Measurements from ENCODE around the gene SCN2B. TPM values are rescaled to one million over a fixed set of nuclear protein-coding genes. Genes with fewer than 3 reads are reported as not detected.

Gene SCN2B
- total RNA-seq, 1 donor from 2014 or later: 2.8 TPM

DNA sequence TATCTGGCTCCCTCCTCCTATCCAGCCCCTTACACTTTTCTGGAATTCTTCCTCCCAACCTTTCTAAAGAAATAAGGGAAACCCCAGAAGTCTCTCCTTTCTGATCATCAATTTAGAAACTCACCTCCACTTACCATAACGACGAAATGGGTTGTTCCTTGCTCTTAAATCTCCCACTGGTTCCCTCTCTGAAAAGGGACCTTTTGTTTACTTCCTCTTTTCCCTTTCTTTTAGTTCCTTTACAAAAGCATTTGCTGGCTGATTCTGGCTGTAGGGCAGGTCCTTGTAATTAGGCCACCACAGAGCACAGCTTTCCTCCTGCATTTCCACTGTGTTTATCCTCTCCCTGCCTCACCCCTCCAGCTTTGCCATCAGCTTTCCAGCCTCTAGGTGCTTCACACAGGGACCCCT is 36.3 kb upstream of the SCN2B start:
- DNase-seq (ENCODE audit: extremely low spot score, unreplicated experiment): no peak
- TF ChIP-seq, protein P1, sequence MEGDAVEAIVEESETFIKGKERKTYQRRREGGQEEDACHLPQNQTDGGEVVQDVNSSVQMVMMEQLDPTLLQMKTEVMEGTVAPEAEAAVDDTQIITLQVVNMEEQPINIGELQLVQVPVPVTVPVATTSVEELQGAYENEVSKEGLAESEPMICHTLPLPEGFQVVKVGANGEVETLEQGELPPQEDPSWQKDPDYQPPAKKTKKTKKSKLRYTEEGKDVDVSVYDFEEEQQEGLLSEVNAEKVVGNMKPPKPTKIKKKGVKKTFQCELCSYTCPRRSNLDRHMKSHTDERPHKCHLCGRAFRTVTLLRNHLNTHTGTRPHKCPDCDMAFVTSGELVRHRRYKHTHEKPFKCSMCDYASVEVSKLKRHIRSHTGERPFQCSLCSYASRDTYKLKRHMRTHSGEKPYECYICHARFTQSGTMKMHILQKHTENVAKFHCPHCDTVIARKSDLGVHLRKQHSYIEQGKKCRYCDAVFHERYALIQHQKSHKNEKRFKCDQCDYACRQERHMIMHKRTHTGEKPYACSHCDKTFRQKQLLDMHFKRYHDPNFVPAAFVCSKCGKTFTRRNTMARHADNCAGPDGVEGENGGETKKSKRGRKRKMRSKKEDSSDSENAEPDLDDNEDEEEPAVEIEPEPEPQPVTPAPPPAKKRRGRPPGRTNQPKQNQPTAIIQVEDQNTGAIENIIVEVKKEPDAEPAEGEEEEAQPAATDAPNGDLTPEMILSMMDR (conservative IDR thresholded peaks at IDR 0.05): no peak
- no peaks in the 10 kb centered on the region for H3K9me3 Mint-ChIP-seq
- H3K27ac Mint-ChIP-seq: no peak overlapping the region
- H3K27me3 Mint-ChIP-seq: peaks cover 51% of the 10 kb centered on the region
- no peaks in the 10 kb centered on the region for H3K36me3 Mint-ChIP-seq
- H3K4me1 Mint-ChIP-seq (ENCODE audit: unreplicated experiment): peaks cover 5% of the 10 kb centered on the region
- no peak overlapping the region for H3K4me3 Mint-ChIP-seq

DNA sequence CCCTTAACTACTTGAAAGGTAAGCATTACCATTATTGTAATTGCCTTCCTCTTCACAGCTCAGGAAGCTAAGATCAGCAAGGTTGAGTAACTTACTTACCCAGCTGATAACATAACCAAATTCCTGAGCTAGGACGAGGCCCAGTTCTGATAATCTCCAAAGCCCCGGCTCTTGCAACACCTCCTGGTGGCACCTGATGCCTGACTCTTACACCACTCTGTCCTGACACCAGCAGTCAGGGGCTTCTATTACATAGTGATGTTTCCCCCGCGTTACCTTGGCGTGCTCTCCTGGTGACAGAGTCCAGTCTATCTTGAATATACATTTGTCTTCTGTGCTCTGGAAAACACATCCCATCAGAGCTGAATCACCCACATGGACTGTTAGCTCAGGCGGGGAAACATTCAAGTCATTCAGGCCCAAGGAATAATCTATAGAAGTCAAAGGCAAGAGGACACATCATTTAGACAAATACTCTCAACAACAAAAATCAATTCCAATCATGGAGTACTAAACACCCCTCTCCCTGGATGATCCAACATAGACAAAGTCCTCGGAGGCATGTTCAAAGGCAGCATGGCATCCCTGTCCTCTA is 35.8 kb upstream of the SCN2B start:
- no peaks in the 10 kb centered on the region for H3K36me3 Mint-ChIP-seq
- peaks cover 53% of the 10 kb centered on the region for H3K27me3 Mint-ChIP-seq
- DNase-seq (ENCODE audit: extremely low spot score, unreplicated experiment): no peak
- H3K4me1 Mint-ChIP-seq (ENCODE audit: unreplicated experiment): peaks cover 5% of the 10 kb centered on the region
- TF ChIP-seq, protein P1 (conservative IDR thresholded peaks at IDR 0.05): no peak
- no peaks in the 10 kb centered on the region for H3K9me3 Mint-ChIP-seq
- H3K4me3 Mint-ChIP-seq: no peak overlapping the region
- no peak overlapping the region for H3K27ac Mint-ChIP-seq

DNA sequence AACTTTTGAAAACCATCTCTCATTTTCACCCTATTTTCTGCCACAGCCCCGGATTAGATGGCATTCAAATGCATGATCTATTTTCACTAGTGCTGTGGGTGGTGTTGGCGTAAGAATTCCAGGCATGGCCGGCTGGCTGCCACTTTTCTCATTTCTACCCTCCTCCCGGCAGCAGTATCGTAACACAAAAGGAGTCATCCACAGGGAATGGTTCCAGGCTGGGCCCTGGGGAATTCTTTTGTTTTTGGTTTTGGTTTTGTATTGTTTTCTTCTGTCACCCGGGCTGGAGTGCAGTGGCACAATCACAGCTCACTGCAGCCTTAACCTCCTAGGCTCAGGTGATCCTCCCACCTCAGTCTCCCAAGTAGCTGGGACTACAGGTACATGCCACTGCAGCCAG is 34.6 kb upstream of the SCN2B start:
- TF ChIP-seq, protein P1 (conservative IDR thresholded peaks at IDR 0.05): no peak
- Mint-ChIP-seq H3K36me3 (no peaks in the 10 kb centered on the region), H3K9me3 (no peaks in the 10 kb centered on the region), H3K27me3 (peaks cover 56% of the 10 kb centered on the region), H3K27ac (no peak overlapping the region), H3K4me3 (no peak overlapping the region), H3K4me1 (ENCODE audit: unreplicated experiment) (peaks cover 5% of the 10 kb centered on the region)
- DNase-seq (ENCODE audit: extremely low spot score, unreplicated experiment): no peak

DNA sequence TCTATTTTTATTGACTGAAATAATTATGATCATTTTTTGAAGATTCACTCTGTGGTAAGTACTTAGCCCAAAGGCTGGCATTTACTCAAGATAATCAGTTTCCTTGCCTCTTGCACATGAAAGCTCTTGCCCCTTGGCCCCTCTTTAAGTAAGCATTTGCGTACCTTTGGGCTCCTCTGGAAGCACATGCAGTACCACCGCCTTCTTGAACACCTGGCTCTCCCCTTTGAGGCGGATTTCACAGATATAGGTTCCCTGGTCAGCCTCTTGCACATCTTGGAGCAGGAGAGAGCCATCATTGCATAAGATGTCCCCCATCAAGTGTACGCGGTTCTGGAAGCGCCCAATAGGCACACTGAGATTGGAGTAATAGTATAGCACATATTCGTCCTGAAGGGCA is 33.9 kb upstream of the SCN2B start:
- no peak for DNase-seq (ENCODE audit: extremely low spot score, unreplicated experiment)
- TF ChIP-seq, protein P1 (conservative IDR thresholded peaks at IDR 0.05): no peak
- no peaks in the 10 kb centered on the region for H3K9me3 Mint-ChIP-seq
- no peak overlapping the region for H3K4me3 Mint-ChIP-seq
- H3K36me3 Mint-ChIP-seq: no peaks in the 10 kb centered on the region
- H3K27ac Mint-ChIP-seq: no peak overlapping the region
- H3K4me1 Mint-ChIP-seq (ENCODE audit: unreplicated experiment): peaks cover 5% of the 10 kb centered on the region
- H3K27me3 Mint-ChIP-seq: peaks cover 63% of the 10 kb centered on the region

DNA sequence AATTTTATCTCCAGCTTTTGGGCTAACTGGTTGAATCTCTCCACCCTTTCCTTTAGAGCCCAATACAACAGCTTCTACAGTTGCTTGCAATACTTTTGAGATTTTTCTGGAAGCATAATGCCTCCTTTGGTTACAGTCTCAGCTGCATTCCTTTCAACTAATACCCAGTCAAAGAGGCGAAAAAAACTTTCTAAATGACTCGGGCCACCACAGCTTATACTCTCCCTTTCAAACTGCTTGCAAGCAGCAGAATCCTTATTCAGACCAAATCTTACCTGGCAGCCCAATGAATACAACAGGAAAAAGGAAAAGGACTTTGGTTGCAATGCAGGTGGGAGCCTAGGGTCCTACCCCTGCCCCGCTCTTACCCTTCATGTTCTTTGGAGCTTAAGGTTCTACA is 32.6 kb upstream of the SCN2B start:
- peaks cover 5% of the 10 kb centered on the region for H3K4me1 Mint-ChIP-seq (ENCODE audit: unreplicated experiment)
- H3K27me3 Mint-ChIP-seq: peaks cover 62% of the 10 kb centered on the region
- TF ChIP-seq, protein P1 (conservative IDR thresholded peaks at IDR 0.05): no peak
- DNase-seq (ENCODE audit: extremely low spot score, unreplicated experiment): no peak
- no peaks in the 10 kb centered on the region for H3K36me3 Mint-ChIP-seq
- no peak overlapping the region for H3K27ac Mint-ChIP-seq
- no peaks in the 10 kb centered on the region for H3K9me3 Mint-ChIP-seq
- H3K4me3 Mint-ChIP-seq: no peak overlapping the region

DNA sequence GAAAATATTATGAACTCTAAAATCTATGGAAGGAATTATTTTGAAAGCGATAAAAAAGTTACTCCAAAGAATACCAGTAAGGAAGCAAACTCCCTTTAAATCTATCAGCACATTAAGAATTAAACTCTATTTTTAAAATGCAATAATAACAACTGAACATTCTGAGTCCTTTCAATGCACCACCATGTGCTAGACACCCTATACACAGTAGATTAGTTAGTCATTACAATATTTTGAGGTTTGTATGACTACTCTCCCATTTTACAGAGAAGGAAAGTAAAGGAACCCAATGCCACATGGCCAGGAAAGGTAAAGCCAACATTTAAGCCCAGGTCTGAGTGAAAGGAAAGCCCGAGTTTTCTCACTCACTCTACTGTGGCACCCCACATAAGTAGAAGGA is 30.6 kb upstream of the SCN2B start:
- Mint-ChIP-seq H3K4me1 (ENCODE audit: unreplicated experiment) (no peaks in the 10 kb centered on the region), H3K36me3 (no peaks in the 10 kb centered on the region), H3K9me3 (no peaks in the 10 kb centered on the region), H3K4me3 (no peak overlapping the region), H3K27me3 (peaks cover 45% of the 10 kb centered on the region), H3K27ac (no peak overlapping the region)
- DNase-seq (ENCODE audit: extremely low spot score, unreplicated experiment): no peak
- TF ChIP-seq, protein P1 (conservative IDR thresholded peaks at IDR 0.05): no peak

Data from type B pancreatic cell (in vitro differentiated cells).